ENCODE measurements around the gene PDE6H. TPM values are rescaled to one million over a fixed set of nuclear protein-coding genes. Genes with fewer than 3 reads are reported as not detected.

Gene PDE6H
- not detected for total RNA-seq

DNA sequence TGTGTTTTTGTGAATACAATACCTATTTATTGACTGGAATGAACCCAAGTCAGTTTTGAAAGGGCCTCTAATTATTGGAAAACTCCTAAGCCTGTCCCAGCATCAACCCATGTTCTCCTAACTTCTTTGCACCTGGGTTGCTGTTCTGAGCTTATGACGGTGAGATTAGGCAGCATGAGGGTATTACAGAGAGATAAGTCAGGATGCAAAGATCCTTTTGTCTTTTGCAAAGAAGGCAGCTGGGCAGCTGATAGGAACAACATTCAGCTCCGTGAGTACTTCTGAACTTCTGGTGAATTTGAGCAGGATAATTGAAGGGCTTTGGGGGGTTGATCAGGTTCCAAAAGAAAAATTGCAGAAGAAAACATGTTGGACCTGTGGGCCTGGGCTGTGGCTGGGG is at the start of gene PDE6H:
PDE6H (plus strand) TSS at position 227 of the 400 bp plus-strand sequence. CDS start 4,971 bp downstream, outside the sequence.
- no peak for DNase-seq (ENCODE audit: low spot score in 2 of 2)
- no peaks in the 10 kb centered on the region for H3K27me3 ChIP-seq
- no peaks in the 10 kb centered on the region for H3K36me3 ChIP-seq
- H3K9me3 ChIP-seq = no peaks in the 10 kb centered on the region
- no peak within 1 kb of the TSS for H3K4me3 ChIP-seq
- H3K4me1 ChIP-seq = no peaks in the 10 kb centered on the region
- intact Hi-C loops (cut with DNase I) = no loop called here
- H3K27ac ChIP-seq = no peak within 1 kb of the TSS
- TF ChIP-seq, protein P1, sequence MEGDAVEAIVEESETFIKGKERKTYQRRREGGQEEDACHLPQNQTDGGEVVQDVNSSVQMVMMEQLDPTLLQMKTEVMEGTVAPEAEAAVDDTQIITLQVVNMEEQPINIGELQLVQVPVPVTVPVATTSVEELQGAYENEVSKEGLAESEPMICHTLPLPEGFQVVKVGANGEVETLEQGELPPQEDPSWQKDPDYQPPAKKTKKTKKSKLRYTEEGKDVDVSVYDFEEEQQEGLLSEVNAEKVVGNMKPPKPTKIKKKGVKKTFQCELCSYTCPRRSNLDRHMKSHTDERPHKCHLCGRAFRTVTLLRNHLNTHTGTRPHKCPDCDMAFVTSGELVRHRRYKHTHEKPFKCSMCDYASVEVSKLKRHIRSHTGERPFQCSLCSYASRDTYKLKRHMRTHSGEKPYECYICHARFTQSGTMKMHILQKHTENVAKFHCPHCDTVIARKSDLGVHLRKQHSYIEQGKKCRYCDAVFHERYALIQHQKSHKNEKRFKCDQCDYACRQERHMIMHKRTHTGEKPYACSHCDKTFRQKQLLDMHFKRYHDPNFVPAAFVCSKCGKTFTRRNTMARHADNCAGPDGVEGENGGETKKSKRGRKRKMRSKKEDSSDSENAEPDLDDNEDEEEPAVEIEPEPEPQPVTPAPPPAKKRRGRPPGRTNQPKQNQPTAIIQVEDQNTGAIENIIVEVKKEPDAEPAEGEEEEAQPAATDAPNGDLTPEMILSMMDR (IDR thresholded peaks at IDR 0.05) = no peak

DNA sequence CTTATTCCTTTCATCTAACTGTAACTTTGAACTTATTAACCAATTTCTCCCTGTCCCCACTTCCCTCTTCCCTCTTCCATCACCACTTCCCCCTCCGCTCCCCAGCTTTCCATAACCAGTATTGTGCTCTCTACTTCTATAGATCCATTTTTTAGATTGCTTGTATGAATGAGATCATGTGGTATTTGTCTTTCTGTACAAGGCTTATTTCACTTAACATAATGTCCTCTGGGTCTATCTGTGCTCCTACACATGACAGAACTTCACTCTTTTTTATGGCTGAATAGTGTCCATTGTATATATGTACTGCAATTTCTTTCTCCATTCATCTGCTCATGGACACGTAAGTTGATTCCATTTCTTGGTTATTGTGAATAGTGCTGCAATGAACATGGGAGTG is 48.9 kb upstream of the PDE6H start:
- TF ChIP-seq, protein P1 (IDR thresholded peaks at IDR 0.05) = no peak
- no peaks in the 10 kb centered on the region for H3K9me3 ChIP-seq
- no peaks in the 10 kb centered on the region for H3K27me3 ChIP-seq
- no peak overlapping the region for H3K27ac ChIP-seq
- H3K4me1 ChIP-seq = peaks cover 0 to 6% of the 10 kb centered on the region in 2 donors
- H3K36me3 ChIP-seq = no peaks in the 10 kb centered on the region
- intact Hi-C loops (cut with DNase I) = no loop called here
- H3K4me3 ChIP-seq = no peak overlapping the region
- DNase-seq (ENCODE audit: low spot score in 2 of 2) = no peak

DNA sequence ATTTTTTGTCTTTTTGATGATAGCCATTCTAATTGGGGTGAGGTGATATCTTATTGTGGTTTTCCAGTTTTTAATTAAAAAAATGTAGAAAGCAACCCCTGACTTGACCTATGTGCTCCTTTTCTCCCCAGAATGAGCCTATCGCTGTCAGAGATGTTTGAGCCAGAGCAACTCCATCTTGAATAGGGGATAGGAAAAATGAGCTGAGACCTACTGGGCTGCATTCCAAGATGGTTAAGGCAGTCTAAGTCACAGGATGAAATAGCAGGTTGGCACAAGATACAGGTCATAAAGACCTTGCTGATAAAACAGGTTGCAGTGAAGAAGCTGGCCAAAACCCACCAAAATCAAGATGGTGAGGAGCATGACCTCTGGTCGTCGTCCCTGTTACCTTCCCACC is 48.3 kb upstream of the PDE6H start:
- Histone ChIP-seq H3K9me3 (no peaks in the 10 kb centered on the region), H3K4me3 (no peak overlapping the region), H3K4me1 (peaks cover 0 to 8% of the 10 kb centered on the region in 2 donors), H3K27ac (no peak overlapping the region), H3K36me3 (no peaks in the 10 kb centered on the region), H3K27me3 (no peaks in the 10 kb centered on the region)
- DNase-seq (ENCODE audit: low spot score in 2 of 2) = no peak
- intact Hi-C loops (cut with DNase I) = no loop called here
- TF ChIP-seq, protein P1 (IDR thresholded peaks at IDR 0.05) = no peak

GRCh38 chr12:14927267-14927666 is 45.6 kb upstream of the PDE6H start:
- no peak for DNase-seq (ENCODE audit: low spot score in 2 of 2)
- Histone ChIP-seq H3K4me3 (no peak overlapping the region), H3K36me3 (no peaks in the 10 kb centered on the region), H3K27me3 (no peaks in the 10 kb centered on the region), H3K9me3 (no peaks in the 10 kb centered on the region), H3K4me1 (peaks cover 0 to 25% of the 10 kb centered on the region in 2 donors), H3K27ac (no peak overlapping the region)
- TF ChIP-seq, protein P1 (IDR thresholded peaks at IDR 0.05) = no peak
- intact Hi-C loops (cut with DNase I) = no loop called here

DNA sequence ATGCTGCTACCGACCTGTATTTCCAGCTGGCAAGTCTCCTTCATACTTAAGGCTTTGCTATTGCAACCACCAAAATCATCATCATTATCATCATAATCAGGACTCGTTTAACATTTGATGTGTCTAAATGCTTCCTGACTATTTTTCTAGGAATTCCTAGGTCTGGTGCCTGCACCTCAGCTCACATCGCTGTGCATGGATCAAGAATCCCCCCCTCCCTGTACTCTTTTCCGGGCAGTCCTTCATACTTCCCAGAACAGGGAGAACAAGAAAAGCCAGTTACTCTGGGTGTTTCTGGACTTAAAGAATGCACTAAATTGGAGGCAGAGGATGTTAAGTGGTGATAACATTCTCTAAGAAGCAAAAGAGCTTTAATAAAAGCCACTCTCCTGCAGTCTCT is 43.9 kb upstream of the PDE6H start:
- Histone ChIP-seq H3K4me1 (peaks cover 0 to 25% of the 10 kb centered on the region in 2 donors), H3K4me3 (peak overlapping the region; percentile 8 to 11), H3K27me3 (no peaks in the 10 kb centered on the region), H3K27ac (peak overlapping the region; percentile 44 to 59), H3K9me3 (no peaks in the 10 kb centered on the region), H3K36me3 (no peaks in the 10 kb centered on the region)
- TF ChIP-seq, protein P1 (IDR thresholded peaks at IDR 0.05) = no peak
- intact Hi-C loops (cut with DNase I) = no loop called here
- DNase-seq (ENCODE audit: low spot score in 2 of 2) = no peak

- TF ChIP-seq, protein P1 (IDR thresholded peaks at IDR 0.05) = peak; percentile 17 to 40 (median 18)
- no peaks in the 10 kb centered on the region for H3K27me3 ChIP-seq
- no peak overlapping the region for H3K4me3 ChIP-seq
- no peaks in the 10 kb centered on the region for H3K9me3 ChIP-seq
- peaks cover 0 to 25% of the 10 kb centered on the region in 2 donors for H3K4me1 ChIP-seq
- no peaks in the 10 kb centered on the region for H3K36me3 ChIP-seq
- DNase-seq (ENCODE audit: low spot score in 2 of 2) = no peak
- intact Hi-C loops (cut with DNase I) = loop anchor here (2.0 kb wide), 1 partner anchor 65 kb away; no protein-coding TSS in a partner anchor
- H3K27ac ChIP-seq = peak overlapping the region; percentile 44 to 59
Observed at GRCh38 chr12:14930299-14930698, 42.5 kb upstream of the PDE6H start.
